Measurements from ENCODE around the gene MARS1.

Gene MARS1

GRCh38 chr12:57534250-57534649, 46.4 kb downstream of the MARS1 start:
- no peak for DNase-seq

GRCh38 chr12:57534991-57535543, 47.2 kb downstream of the MARS1 start:
- DNase-seq = no peak

GRCh38 chr12:57535764-57536596, 48.1 kb downstream of the MARS1 start:
- DNase-seq = no peak

GRCh38 chr12:57536597-57536942, 48.7 kb downstream of the MARS1 start:
- DNase-seq = no peak

- DNase-seq = no peak
These were observed 51.4 kb downstream of the MARS1 start for GRCh38 chr12:57539134-57539768.

GRCh38 chr12:57541001-57541400, 53.1 kb downstream of the MARS1 start:
- no peak for DNase-seq

GRCh38 chr12:57541717-57542116, 53.8 kb downstream of the MARS1 start:
- no peak for DNase-seq

- no peak for DNase-seq
These were observed 55.7 kb downstream of the MARS1 start for GRCh38 chr12:57543581-57543980.

GRCh38 chr12:57545809-57546437, 58.1 kb downstream of the MARS1 start:
- no peak for DNase-seq

GRCh38 chr12:57546438-57547287, 58.8 kb downstream of the MARS1 start, which contains the start of gene DCTN2:
DCTN2 (minus strand) TSS chr12:57547192; CDS start chr12:57547063, 129 bp downstream.
- DNase-seq = peak; percentile 94

GRCh38 chr12:57547288-57548012, 59.6 kb downstream of the MARS1 start:
- DNase-seq = no peak

GRCh38 chr12:57548013-57548315, 60.1 kb downstream of the MARS1 start:
- no peak for DNase-seq

- DNase-seq = no peak
These were observed 60.6 kb downstream of the MARS1 start for GRCh38 chr12:57548488-57548887.

GRCh38 chr12:57549203-57549908, 61.5 kb downstream of the MARS1 start:
- no peak for DNase-seq

- peak; percentile 79 for DNase-seq
These were observed 62.2 kb downstream of the MARS1 start, which contains the start of gene KIF5A for GRCh38 chr12:57549909-57550640. KIF5A (plus strand) TSS chr12:57550044; CDS start chr12:57550272, 228 bp downstream.

GRCh38 chr12:57550641-57551549, 63.0 kb downstream of the MARS1 start:
- no peak for DNase-seq

GRCh38 chr12:57551637-57552305, 63.9 kb downstream of the MARS1 start:
- no peak for DNase-seq

GRCh38 chr12:57552306-57552651, 64.4 kb downstream of the MARS1 start:
- no peak for DNase-seq

- no peak for DNase-seq
These were observed 65.0 kb downstream of the MARS1 start for GRCh38 chr12:57552835-57553313.
